ENCODE measurements around the gene PPM1K.
"Not testable (repeated sequence)": the region's sequence is repeated elsewhere in the genome, so short reads cannot be mapped to it uniquely, and the experiment has no call there.

Gene PPM1K

GRCh38 chr4:88284439-88285234, at the start of gene PPM1K:
Gene PPM1K, minus strand, starts transcription at chr4:88284561. Its CDS starts 5,978 bp downstream, at chr4:88278583.
- DNase-seq (ENCODE audit: low spot score) (peak; percentile 97), FAIRE-seq (peak; percentile 97)

GRCh38 chr4:88333741-88334405, 49.5 kb upstream of the PPM1K start:
- DNase-seq (ENCODE audit: low spot score), result no peak
- FAIRE-seq, result no peak

GRCh38 chr4:88327665-88328064, 43.3 kb upstream of the PPM1K start:
- no peak for DNase-seq (ENCODE audit: low spot score)
- no peak for FAIRE-seq

DNA sequence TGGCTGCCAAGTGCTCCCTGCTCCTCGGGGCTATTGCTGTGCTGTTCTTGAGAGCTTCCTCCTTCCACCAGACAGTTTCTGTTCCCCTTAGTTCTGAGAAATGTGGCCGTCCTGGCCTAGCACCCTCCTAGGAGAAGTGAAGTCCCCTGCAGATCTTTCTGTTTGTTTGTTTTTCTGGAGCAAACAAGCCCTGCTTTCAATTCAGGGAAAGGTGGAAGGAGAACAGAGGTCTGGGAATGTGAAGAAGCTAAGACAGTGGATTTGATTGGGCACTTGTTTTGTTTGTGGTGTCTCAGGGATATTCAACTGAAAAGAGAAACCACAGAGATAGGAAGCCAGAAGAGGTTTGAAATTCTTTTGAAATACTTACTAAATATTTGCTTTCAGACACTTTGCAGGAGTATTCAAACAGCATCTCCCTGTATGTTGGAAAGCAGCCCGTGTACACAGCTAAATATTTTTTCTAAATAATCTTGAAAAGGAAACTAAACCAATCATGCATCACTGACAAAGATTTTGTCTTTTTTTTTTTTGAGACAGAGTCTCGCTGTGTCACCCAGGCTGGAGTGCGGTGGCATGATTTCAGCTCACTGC, 36.5 kb upstream of the PPM1K start:
- DNase-seq (ENCODE audit: low spot score) (peak; percentile 19), FAIRE-seq (no peak)

DNA sequence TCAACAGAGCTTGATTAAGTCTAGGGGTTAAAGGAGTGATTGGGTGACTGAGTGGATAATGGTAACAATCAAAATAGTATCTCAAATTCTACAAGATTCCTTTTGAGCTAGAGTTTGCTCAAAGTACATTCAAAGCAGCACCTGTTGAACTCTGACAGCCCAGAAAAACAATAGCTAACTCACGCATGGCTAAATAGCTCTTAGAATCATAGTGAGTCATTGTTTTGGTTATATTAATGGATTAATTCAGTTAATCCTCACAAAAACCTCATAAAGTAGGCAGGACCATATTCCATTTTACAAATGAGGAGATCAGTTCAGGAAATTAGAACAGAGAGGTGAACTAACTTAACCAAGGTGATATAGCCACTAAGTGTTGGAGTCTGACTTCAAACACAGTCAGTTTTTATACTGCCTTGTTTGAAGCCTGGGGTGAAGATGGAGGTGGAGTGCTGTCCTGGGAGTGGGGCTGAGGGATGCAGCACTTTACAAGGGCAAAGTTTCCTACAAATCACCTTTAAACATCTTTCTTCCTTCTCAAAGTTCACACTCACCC, 35.9 kb upstream of the PPM1K start:
- DNase-seq (ENCODE audit: low spot score) (no peak), FAIRE-seq (no peak)

GRCh38 chr4:88318751-88319350, 34.5 kb upstream of the PPM1K start:
- FAIRE-seq, result no peak

GRCh38 chr4:88315460-88316017, 31.2 kb upstream of the PPM1K start:
- DNase-seq (ENCODE audit: low spot score) (no peak), FAIRE-seq (no peak)

More at GRCh38 chr4:88318751-88319350, 34.5 kb upstream of the PPM1K start:
- no peak for DNase-seq (ENCODE audit: low spot score)

DNA sequence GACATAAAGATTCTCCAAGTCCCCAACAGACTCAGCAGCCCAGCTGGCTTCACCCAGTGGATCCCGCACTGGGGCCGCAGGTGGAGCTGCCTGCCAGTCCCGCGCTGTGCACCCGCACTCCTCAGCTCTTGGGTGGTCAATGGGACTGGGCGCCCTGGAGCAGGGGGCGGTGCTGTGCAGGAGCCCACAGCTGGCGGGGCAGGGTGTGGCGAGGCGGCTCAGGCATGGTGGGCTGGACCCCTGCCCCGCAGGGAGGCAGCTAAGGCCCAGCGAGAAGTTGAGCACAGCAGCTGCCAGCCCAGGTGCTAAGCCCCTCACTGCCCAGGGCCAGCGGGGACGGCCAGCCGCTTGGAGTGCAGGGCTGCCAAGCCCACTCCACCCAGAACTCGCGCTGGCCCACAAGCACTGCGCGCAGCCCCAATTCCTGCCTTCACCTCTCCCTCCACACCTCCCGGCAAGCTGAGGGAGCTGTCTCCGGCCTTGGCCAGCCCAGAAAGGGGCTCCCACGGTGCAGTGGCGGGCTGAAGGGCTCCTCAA, 28.8 kb upstream of the PPM1K start:
- DNase-seq (ENCODE audit: low spot score); FAIRE-seq: not testable (repeated sequence)

GRCh38 chr4:88308587-88308986, 24.2 kb upstream of the PPM1K start:
- FAIRE-seq, result no peak
- DNase-seq (ENCODE audit: low spot score), result no peak

- DNase-seq (ENCODE audit: low spot score) (no peak), FAIRE-seq (no peak)
These were observed 13.5 kb upstream of the PPM1K start for GRCh38 chr4:88297725-88298454.

DNA sequence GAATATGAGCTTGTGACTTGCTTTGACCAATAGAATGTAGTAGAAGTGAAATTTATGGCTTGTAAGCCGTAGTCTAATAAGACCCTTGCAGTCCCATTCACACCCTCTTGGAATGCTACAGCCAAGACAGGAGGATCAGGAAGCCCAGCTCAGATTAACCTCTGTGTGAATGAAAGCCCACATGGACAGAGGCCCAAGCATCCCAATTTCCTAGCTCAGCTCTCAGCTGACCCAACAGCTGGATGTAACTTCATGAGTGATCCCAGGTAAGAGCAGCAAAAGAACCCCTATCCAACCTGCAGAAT, 12.8 kb upstream of the PPM1K start:
- DNase-seq (ENCODE audit: low spot score) (no peak), FAIRE-seq (no peak)

GRCh38 chr4:88296413-88297211, 12.3 kb upstream of the PPM1K start:
- peak; percentile 70 for FAIRE-seq

DNA sequence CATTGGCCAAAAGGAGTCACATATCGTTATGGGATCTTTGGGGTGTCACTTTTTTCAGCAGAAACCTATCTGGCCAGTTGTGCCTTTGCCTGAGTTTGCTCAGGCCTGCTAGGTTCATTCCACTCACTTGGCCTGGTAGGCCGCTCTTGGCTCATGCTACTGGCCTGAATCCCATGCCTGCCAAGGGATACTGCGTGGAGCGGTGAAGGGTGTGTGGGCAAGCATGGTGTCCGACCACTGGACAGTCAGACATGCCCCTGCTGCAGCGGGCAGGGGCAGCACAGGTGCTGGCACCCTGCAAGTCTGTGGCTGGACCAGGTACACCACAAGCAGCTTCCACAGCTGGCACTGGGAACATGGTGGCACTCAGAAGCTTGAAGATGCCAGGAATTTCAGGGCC, 11.3 kb upstream of the PPM1K start:
- FAIRE-seq (no peak), DNase-seq (ENCODE audit: low spot score) (no peak)

More at GRCh38 chr4:88296413-88297211, 12.3 kb upstream of the PPM1K start:
- no peak for DNase-seq (ENCODE audit: low spot score)

GRCh38 chr4:88291003-88291402, 6.6 kb upstream of the PPM1K start:
- FAIRE-seq (no peak), DNase-seq (ENCODE audit: low spot score) (no peak)

DNA sequence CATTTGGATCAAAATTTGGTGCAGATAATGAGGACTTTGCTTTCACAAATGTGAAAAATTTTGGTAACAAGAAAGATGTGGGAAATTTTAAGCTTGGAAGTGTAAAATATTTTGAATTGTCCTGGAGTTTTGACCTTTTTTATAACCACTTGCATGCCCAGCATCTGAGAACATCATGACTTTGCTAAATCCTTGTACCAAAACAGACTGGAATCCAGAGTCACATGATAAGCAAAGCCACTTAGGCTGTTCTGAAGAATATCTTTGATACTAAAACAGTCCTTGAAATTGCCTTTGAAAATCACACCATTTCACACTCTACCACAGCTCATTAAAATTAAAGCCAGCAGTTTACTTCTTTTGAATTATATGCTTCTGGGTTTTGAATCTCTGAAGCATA, 2.5 kb upstream of the PPM1K start:
- no peak for FAIRE-seq
- no peak for DNase-seq (ENCODE audit: low spot score)

DNA sequence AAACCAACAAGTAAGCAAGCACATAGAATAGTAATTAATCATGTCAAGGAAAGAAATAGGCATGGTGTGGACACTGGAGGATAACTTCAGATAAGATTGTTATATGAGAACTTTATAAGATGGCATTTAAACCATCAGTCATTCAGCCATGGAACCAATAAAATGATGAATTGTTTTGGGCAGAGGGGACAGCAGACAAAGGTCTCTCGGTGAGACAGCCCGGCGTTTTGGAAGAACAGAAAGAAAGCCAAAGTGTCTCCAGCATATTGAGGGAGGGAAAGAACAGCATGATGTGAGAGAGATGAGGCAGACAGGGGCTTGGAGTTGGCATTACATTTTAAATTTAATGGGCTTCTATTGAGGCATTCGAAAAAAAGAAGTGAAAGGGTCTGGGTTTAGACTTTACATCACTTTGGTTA, 883 bp upstream of the PPM1K start:
- FAIRE-seq, result no peak
- no peak for DNase-seq (ENCODE audit: low spot score)

DNA sequence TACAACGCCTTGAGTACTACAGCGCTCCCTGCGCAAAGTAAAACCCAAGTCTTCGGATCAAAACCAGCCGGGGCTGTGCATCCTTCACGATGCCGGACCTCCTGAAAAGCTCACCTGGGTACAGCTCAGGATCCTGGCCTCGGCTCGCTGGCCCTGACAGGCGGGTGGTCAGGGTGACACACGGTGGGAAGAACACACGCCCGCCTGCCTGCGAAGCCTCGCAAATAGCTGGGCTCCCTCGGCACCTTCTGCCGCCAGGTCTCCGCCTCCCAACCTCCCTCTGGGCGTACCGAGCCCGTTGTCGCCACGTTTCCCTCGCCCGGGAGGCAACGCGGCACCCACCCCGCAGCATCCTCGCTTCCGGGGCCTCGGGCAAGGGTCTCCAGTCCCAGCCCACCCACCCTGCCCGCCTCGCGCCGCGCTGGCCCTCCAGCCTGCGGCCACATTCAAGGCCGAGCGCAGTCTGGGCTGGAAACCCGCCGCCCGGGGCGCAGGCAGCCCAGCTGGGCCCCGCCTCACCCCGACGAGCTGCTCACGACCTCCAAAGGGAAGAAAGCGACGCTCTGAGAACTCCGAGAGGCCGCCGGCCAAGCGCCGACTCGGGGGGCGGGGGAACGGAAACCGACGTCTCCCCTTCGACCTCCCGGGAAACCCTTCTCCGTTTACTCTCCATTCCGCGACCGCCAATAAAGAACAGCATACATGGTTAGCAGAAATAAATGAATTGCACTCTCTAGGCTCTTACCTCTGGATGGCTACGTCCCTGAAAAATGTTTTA, 511 bp downstream of the PPM1K start:
- peak; percentile 59 for DNase-seq (ENCODE audit: low spot score)

GRCh38 chr4:88280228-88280795, 4.0 kb downstream of the PPM1K start:
- no peak for FAIRE-seq
- DNase-seq (ENCODE audit: low spot score), result no peak

More for the DNA sequence above, 511 bp downstream of the PPM1K start:
- FAIRE-seq, result no peak
